ENCODE measurements around the gene ZNF134.

Gene ZNF134

GRCh38 chr19:57641715-57642234 is 27.7 kb downstream of the ZNF134 start:
- Histone ChIP-seq H3K4me1 (ENCODE audit: control insufficient read depth, insufficient read depth, low read length) (no peaks in the 10 kb centered on the region), H3K9me3 (ENCODE audit: control insufficient read depth, low read length) (no peaks in the 10 kb centered on the region), H3K36me3 (ENCODE audit: control insufficient read depth, insufficient read depth, low read length) (peaks cover 46% of the 10 kb centered on the region), H3K27ac (ENCODE audit: insufficient read depth, low read depth, low read length, poor library complexity, severe bottlenecking) (no peak overlapping the region), H3K4me3 (ENCODE audit: insufficient read depth, low read depth, low read length) (no peak overlapping the region), H3K27me3 (ENCODE audit: control insufficient read depth, insufficient read depth, low read length, poor library complexity, severe bottlenecking) (no peaks in the 10 kb centered on the region)
- WGBS, 2 experiments, result 92 to 95% methylated on average over 4 of the region's 4 CpGs

GRCh38 chr19:57642396-57643046 is 28.5 kb downstream of the ZNF134 start:
- Histone ChIP-seq H3K27ac (ENCODE audit: insufficient read depth, low read depth, low read length, poor library complexity, severe bottlenecking) (no peak overlapping the region), H3K4me1 (ENCODE audit: control insufficient read depth, insufficient read depth, low read length) (no peaks in the 10 kb centered on the region), H3K4me3 (ENCODE audit: insufficient read depth, low read depth, low read length) (no peak overlapping the region), H3K9me3 (ENCODE audit: control insufficient read depth, low read length) (no peaks in the 10 kb centered on the region), H3K27me3 (ENCODE audit: control insufficient read depth, insufficient read depth, low read length, poor library complexity, severe bottlenecking) (no peaks in the 10 kb centered on the region), H3K36me3 (ENCODE audit: control insufficient read depth, insufficient read depth, low read length) (peaks cover 46% of the 10 kb centered on the region)
- WGBS, 2 experiments, result 93 to 96% methylated on average over 3 to 4 of the region's 4 CpGs

- H3K4me1 ChIP-seq (ENCODE audit: control insufficient read depth, insufficient read depth, low read length), result no peaks in the 10 kb centered on the region
- no peak overlapping the region for H3K4me3 ChIP-seq (ENCODE audit: insufficient read depth, low read depth, low read length)
- no peak overlapping the region for H3K27ac ChIP-seq (ENCODE audit: insufficient read depth, low read depth, low read length, poor library complexity, severe bottlenecking)
- H3K36me3 ChIP-seq (ENCODE audit: control insufficient read depth, insufficient read depth, low read length), result peaks cover 44% of the 10 kb centered on the region
- H3K9me3 ChIP-seq (ENCODE audit: control insufficient read depth, low read length), result no peaks in the 10 kb centered on the region
- no peaks in the 10 kb centered on the region for H3K27me3 ChIP-seq (ENCODE audit: control insufficient read depth, insufficient read depth, low read length, poor library complexity, severe bottlenecking)
These were observed 29.7 kb downstream of the ZNF134 start for GRCh38 chr19:57643734-57644133.

GRCh38 chr19:57648331-57649003 is 34.4 kb downstream of the ZNF134 start:
- Histone ChIP-seq H3K9me3 (ENCODE audit: control insufficient read depth, low read length) (no peaks in the 10 kb centered on the region), H3K4me1 (ENCODE audit: control insufficient read depth, insufficient read depth, low read length) (no peaks in the 10 kb centered on the region), H3K36me3 (ENCODE audit: control insufficient read depth, insufficient read depth, low read length) (no peaks in the 10 kb centered on the region), H3K27me3 (ENCODE audit: control insufficient read depth, insufficient read depth, low read length, poor library complexity, severe bottlenecking) (no peaks in the 10 kb centered on the region), H3K4me3 (ENCODE audit: insufficient read depth, low read depth, low read length) (no peak overlapping the region), H3K27ac (ENCODE audit: insufficient read depth, low read depth, low read length, poor library complexity, severe bottlenecking) (no peak overlapping the region)
- WGBS, 2 experiments, result 81 to 86% methylated on average over 5 to 6 of the region's 6 CpGs

- 74 to 75% methylated on average over 6 of the region's 6 CpGs for WGBS, 2 experiments
These were observed 37.6 kb downstream of the ZNF134 start for GRCh38 chr19:57651654-57651996.

GRCh38 chr19:57653689-57654088 is 39.6 kb downstream of the ZNF134 start:
- H3K27me3 ChIP-seq (ENCODE audit: control insufficient read depth, insufficient read depth, low read length, poor library complexity, severe bottlenecking), result peaks cover 4% of the 10 kb centered on the region

More at GRCh38 chr19:57651654-57651996, 37.6 kb downstream of the ZNF134 start:
- no peak overlapping the region for H3K4me3 ChIP-seq (ENCODE audit: insufficient read depth, low read depth, low read length)
- no peaks in the 10 kb centered on the region for H3K9me3 ChIP-seq (ENCODE audit: control insufficient read depth, low read length)
- H3K27ac ChIP-seq (ENCODE audit: insufficient read depth, low read depth, low read length, poor library complexity, severe bottlenecking), result no peak overlapping the region
- H3K4me1 ChIP-seq (ENCODE audit: control insufficient read depth, insufficient read depth, low read length), result no peaks in the 10 kb centered on the region
- no peaks in the 10 kb centered on the region for H3K36me3 ChIP-seq (ENCODE audit: control insufficient read depth, insufficient read depth, low read length)
- H3K27me3 ChIP-seq (ENCODE audit: control insufficient read depth, insufficient read depth, low read length, poor library complexity, severe bottlenecking), result no peaks in the 10 kb centered on the region

GRCh38 chr19:57655443-57655842 is 41.4 kb downstream of the ZNF134 start:
- Histone ChIP-seq H3K27me3 (ENCODE audit: control insufficient read depth, insufficient read depth, low read length, poor library complexity, severe bottlenecking) (peaks cover 18% of the 10 kb centered on the region), H3K4me3 (ENCODE audit: insufficient read depth, low read depth, low read length) (no peak overlapping the region), H3K36me3 (ENCODE audit: control insufficient read depth, insufficient read depth, low read length) (no peaks in the 10 kb centered on the region), H3K27ac (ENCODE audit: insufficient read depth, low read depth, low read length, poor library complexity, severe bottlenecking) (no peak overlapping the region), H3K9me3 (ENCODE audit: control insufficient read depth, low read length) (no peaks in the 10 kb centered on the region), H3K4me1 (ENCODE audit: control insufficient read depth, insufficient read depth, low read length) (no peaks in the 10 kb centered on the region)
- WGBS, 2 experiments, result 79 to 96% methylated on average over 1 of the region's 1 CpG

More at GRCh38 chr19:57653689-57654088, 39.6 kb downstream of the ZNF134 start:
- WGBS, 2 experiments, result 81 to 87% methylated on average over 2 of the region's 2 CpGs
- Histone ChIP-seq H3K4me1 (ENCODE audit: control insufficient read depth, insufficient read depth, low read length) (no peaks in the 10 kb centered on the region), H3K27ac (ENCODE audit: insufficient read depth, low read depth, low read length, poor library complexity, severe bottlenecking) (no peak overlapping the region), H3K4me3 (ENCODE audit: insufficient read depth, low read depth, low read length) (no peak overlapping the region), H3K9me3 (ENCODE audit: control insufficient read depth, low read length) (no peaks in the 10 kb centered on the region), H3K36me3 (ENCODE audit: control insufficient read depth, insufficient read depth, low read length) (no peaks in the 10 kb centered on the region)

- H3K4me3 ChIP-seq (ENCODE audit: insufficient read depth, low read depth, low read length), result no peak overlapping the region
- no peaks in the 10 kb centered on the region for H3K4me1 ChIP-seq (ENCODE audit: control insufficient read depth, insufficient read depth, low read length)
- H3K27me3 ChIP-seq (ENCODE audit: control insufficient read depth, insufficient read depth, low read length, poor library complexity, severe bottlenecking), result peaks cover 27% of the 10 kb centered on the region
- no peaks in the 10 kb centered on the region for H3K36me3 ChIP-seq (ENCODE audit: control insufficient read depth, insufficient read depth, low read length)
- no peaks in the 10 kb centered on the region for H3K9me3 ChIP-seq (ENCODE audit: control insufficient read depth, low read length)
- 80% methylated on average over 1 of the region's 1 CpG; no CpG with 5 or more reads in 1 of the 2 experiments for WGBS, 2 experiments
- no peak overlapping the region for H3K27ac ChIP-seq (ENCODE audit: insufficient read depth, low read depth, low read length, poor library complexity, severe bottlenecking)
These were observed 42.3 kb downstream of the ZNF134 start for GRCh38 chr19:57656346-57656745.

- Histone ChIP-seq H3K36me3 (ENCODE audit: control insufficient read depth, insufficient read depth, low read length) (no peaks in the 10 kb centered on the region), H3K4me1 (ENCODE audit: control insufficient read depth, insufficient read depth, low read length) (no peaks in the 10 kb centered on the region), H3K27me3 (ENCODE audit: control insufficient read depth, insufficient read depth, low read length, poor library complexity, severe bottlenecking) (peaks cover 32% of the 10 kb centered on the region), H3K27ac (ENCODE audit: insufficient read depth, low read depth, low read length, poor library complexity, severe bottlenecking) (peak overlapping the region; percentile 1), H3K4me3 (ENCODE audit: insufficient read depth, low read depth, low read length) (peak overlapping the region; percentile 43), H3K9me3 (ENCODE audit: control insufficient read depth, low read length) (no peaks in the 10 kb centered on the region)
- 4% methylated on average over 64 of the region's 64 CpGs for WGBS, 2 experiments
These were observed 50.5 kb downstream of the ZNF134 start for GRCh38 chr19:57664269-57665127.

- Histone ChIP-seq H3K36me3 (ENCODE audit: control insufficient read depth, insufficient read depth, low read length) (no peaks in the 10 kb centered on the region), H3K4me1 (ENCODE audit: control insufficient read depth, insufficient read depth, low read length) (no peaks in the 10 kb centered on the region), H3K27ac (ENCODE audit: insufficient read depth, low read depth, low read length, poor library complexity, severe bottlenecking) (no peak overlapping the region), H3K27me3 (ENCODE audit: control insufficient read depth, insufficient read depth, low read length, poor library complexity, severe bottlenecking) (peaks cover 24% of the 10 kb centered on the region), H3K9me3 (ENCODE audit: control insufficient read depth, low read length) (no peaks in the 10 kb centered on the region), H3K4me3 (ENCODE audit: insufficient read depth, low read depth, low read length) (no peak overlapping the region)
- WGBS, 2 experiments, result 90 to 91% methylated on average over 9 of the region's 9 CpGs
These were observed 51.3 kb downstream of the ZNF134 start for GRCh38 chr19:57665261-57665806.
